Smooth muscle cell (in vitro differentiated cells): ENCODE results near the gene PCDH1. TPM values are rescaled to one million over a fixed set of nuclear protein-coding genes. Genes with fewer than 3 reads are reported as not detected.
A peak's percentile ranks its signal among the peaks of the same experiment; 100 is the strongest.

Source experiments
- DNase-seq: peaks from one replicate; lab custom pipeline; 2025; ENCODE audit not compliant: unreplicated experiment; lab: John Stamatoyannopoulos, UW
- H2AFZ ChIP-seq: fragments of 200-600 bp; sonication (generic); 2 replicates; pipeline ENCODE4 v1.6.0; 2016; ENCODE audit warnings: antibody characterized with exemption, low read depth, mild to moderate bottlenecking
- H3F3A ChIP-seq: fragments of 200-600 bp; sonication (generic); 2 replicates; pipeline ENCODE4 v1.6.0; 2017; ENCODE audit warnings: antibody characterized with exemption, low read depth
- H3K27ac ChIP-seq: fragments of 200-600 bp; sonication (generic); 2 replicates; pipeline ENCODE4 v1.5.1; 2016; ENCODE audit warnings: low read depth, mild to moderate bottlenecking
- H3K27me3 ChIP-seq: fragments of 200-600 bp; sonication (generic); 2 replicates; pipeline ENCODE4 v1.6.1; 2016; ENCODE audit warnings: low read depth, mild to moderate bottlenecking
- H3K36me3 ChIP-seq: fragments of 200-600 bp; sonication (generic); 2 replicates; pipeline ENCODE4 v1.5.1; 2016; ENCODE audit warnings: low read depth
- H3K4me1 ChIP-seq: fragments of 200-600 bp; sonication (generic); 2 replicates; pipeline ENCODE4 v1.5.1; 2016; ENCODE audit warnings: low read depth
- H3K4me2 ChIP-seq: fragments of 200-600 bp; sonication (generic); 2 replicates; pipeline ENCODE4 v1.6.0; 2016; ENCODE audit warnings: mild to moderate bottlenecking
- H3K4me3 ChIP-seq: fragments of 200-600 bp; sonication (generic); 2 replicates; pipeline ENCODE4 v1.5.1; 2016; ENCODE audit warnings: mild to moderate bottlenecking
- H3K79me2 ChIP-seq: fragments of 200-600 bp; sonication (generic); 2 replicates; pipeline ENCODE4 v1.6.0; 2016; ENCODE audit warnings: low read depth, mild to moderate bottlenecking
- H3K9ac ChIP-seq: fragments of 200-600 bp; sonication (generic); 2 replicates; pipeline ENCODE4 v1.6.0; 2016; ENCODE audit warnings: low read depth
- H3K9me3 ChIP-seq: fragments of 200-600 bp; sonication (generic); replicated peaks from 2 replicates; pipeline ENCODE4 v1.5.1; 2016; ENCODE audit warnings: low read depth
- H4K20me1 ChIP-seq: fragments of 200-600 bp; sonication (generic); 2 replicates; pipeline ENCODE4 v1.6.0; 2016; ENCODE audit warnings: low read depth
- WGBS: methylation state at CpG from one replicate; pipeline ENCODE4 v1.1.7; 2016; ENCODE audit warnings: low lambda C conversion rate; 5-methylcytosine and 5-hydroxymethylcytosine counted together
- polyA plus RNA-seq: library from polyadenylated mRNA; unstranded; fragments of >200 nt; fragmentation: Nextera tagmentation; extraction: Ambion mirVana; gene quantifications from 2 replicates; pipeline ENCODE4 v1.2.1, GENCODE V29; 2016
- total RNA-seq: library from RNA; depleted of rRNA; stranded (reverse); fragments of >200 nt; gene quantifications from 2 replicates; pipeline ENCODE4 v1.2.3, GENCODE V29; 2014
- TF ChIP-seq, protein P1 (sequence below): fragments of 200-600 bp; sonication (generic); IDR thresholded peaks from 2 replicates; pipeline ENCODE4 v1.5.1; 2017; ENCODE audit warnings: borderline replicate concordance, mild to moderate bottlenecking, antibody characterized with exemption; ENCODE audit not compliant: insufficient read depth, poor library complexity, severe bottlenecking

PCDH1 gene
- total and polyA plus RNA-seq, 2 experiments from 2014 or later: 2.5 to 14.7 TPM

DNA sequence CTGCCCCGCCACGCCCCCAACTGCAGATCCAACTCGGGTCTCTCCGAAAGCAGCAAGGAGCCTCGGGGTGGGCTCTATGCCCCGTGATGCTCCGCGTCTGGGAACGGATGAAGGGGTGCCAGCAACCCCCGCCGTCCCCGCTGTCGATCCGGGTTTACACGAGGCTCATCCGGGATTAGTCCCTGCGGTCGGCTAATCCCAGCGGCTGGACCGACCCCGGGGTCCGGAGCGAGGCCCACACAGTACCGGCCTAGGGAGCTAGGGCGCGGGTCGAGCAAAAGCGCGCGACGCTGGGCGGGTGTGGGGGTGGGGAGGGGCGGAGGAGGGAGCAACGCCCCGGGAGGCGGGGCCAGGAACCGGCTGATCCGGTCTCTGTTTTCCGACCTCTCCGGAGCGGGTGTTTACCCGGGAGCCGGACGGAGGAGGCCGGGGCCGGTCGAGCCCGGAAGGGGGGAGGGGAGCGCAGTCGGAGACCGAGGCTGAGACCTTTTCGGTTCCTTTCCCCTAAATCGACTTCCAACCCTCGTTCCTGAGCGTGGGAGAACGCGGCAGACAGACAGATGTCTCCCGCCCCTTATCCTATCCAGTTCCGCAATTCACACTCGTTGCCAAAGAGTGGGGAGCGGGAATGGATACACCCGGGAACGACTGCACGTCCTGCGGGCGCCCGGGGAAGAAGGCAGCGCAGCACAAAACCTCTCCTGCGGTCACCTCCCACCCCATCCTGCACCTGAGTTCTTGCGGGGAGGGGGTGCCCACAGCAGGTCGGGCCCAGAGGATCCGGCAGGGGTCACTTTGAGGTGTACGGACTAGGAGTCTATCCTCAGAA, 28.6 kb downstream of the PCDH1 start:
- H3K27me3 ChIP-seq: no peaks in the 10 kb centered on the region
- TF ChIP-seq, protein P1, sequence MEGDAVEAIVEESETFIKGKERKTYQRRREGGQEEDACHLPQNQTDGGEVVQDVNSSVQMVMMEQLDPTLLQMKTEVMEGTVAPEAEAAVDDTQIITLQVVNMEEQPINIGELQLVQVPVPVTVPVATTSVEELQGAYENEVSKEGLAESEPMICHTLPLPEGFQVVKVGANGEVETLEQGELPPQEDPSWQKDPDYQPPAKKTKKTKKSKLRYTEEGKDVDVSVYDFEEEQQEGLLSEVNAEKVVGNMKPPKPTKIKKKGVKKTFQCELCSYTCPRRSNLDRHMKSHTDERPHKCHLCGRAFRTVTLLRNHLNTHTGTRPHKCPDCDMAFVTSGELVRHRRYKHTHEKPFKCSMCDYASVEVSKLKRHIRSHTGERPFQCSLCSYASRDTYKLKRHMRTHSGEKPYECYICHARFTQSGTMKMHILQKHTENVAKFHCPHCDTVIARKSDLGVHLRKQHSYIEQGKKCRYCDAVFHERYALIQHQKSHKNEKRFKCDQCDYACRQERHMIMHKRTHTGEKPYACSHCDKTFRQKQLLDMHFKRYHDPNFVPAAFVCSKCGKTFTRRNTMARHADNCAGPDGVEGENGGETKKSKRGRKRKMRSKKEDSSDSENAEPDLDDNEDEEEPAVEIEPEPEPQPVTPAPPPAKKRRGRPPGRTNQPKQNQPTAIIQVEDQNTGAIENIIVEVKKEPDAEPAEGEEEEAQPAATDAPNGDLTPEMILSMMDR: no peak
- H3K4me1 ChIP-seq: peaks cover 24% of the 10 kb centered on the region
- 2% methylated on average over 54 of the region's 73 CpGs for WGBS
- peak overlapping the region; percentile 98 for H3K4me2 ChIP-seq
- H4K20me1 ChIP-seq: no peaks in the 10 kb centered on the region
- peak overlapping the region; percentile 49 for H3K9ac ChIP-seq
- peak overlapping the region; percentile 70 for H3K27ac ChIP-seq
- H3K4me3 ChIP-seq: peak overlapping the region; percentile 64
- peak; percentile 72 for DNase-seq
- no peaks in the 10 kb centered on the region for H3K9me3 ChIP-seq
- H2AFZ ChIP-seq: peak overlapping the region; percentile 82
- H3K79me2 ChIP-seq: no peaks in the 10 kb centered on the region
- no peaks in the 10 kb centered on the region for H3K36me3 ChIP-seq
- H3F3A ChIP-seq: peaks cover 7% of the 10 kb centered on the region

DNA sequence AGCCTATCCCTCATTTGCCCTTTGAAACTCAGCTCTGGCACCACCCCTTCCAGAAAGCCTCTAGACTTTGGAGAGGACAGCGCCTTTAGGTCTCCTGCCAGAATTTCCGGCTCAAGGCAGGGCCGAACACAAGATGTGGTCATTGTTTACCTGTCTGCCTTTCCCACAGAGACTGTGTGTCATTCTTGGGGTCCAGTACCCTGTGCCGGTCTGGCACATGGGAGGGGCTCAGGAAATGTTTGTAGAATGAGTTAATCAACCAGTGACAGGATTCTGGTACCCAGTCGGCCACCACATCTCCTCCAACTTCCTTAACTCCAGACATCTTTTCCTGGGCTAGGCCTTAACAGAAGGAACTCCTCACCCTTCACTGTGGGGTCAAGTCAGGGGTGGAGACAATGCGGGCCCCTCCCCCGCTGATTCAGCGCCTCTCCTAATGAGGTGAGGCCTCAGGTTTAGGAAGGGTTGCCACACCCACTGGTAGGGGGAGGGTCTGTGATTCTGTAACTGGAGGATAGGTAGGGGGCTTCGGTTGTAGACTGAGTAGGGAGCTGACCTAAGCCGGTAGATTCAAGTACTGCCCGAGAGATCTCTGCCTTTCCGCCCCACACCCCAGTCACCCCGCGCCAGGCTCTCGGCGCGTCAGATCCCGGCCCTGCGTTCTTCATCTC, 29.3 kb downstream of the PCDH1 start:
- Histone ChIP-seq H3K27me3 (no peaks in the 10 kb centered on the region), H3K4me1 (peaks cover 28% of the 10 kb centered on the region), H3K9ac (peak overlapping the region; percentile 49), H3K4me2 (peak overlapping the region; percentile 98), H3K36me3 (no peaks in the 10 kb centered on the region), H2AFZ (peak overlapping the region; percentile 82), H3K27ac (peak overlapping the region; percentile 70), H3F3A (peaks cover 7% of the 10 kb centered on the region), H4K20me1 (no peaks in the 10 kb centered on the region), H3K79me2 (no peaks in the 10 kb centered on the region), H3K4me3 (peak overlapping the region; percentile 64), H3K9me3 (no peaks in the 10 kb centered on the region)
- DNase-seq: no peak
- TF ChIP-seq, protein P1: no peak
- WGBS: 8% methylated on average over 19 of the region's 19 CpGs

DNA sequence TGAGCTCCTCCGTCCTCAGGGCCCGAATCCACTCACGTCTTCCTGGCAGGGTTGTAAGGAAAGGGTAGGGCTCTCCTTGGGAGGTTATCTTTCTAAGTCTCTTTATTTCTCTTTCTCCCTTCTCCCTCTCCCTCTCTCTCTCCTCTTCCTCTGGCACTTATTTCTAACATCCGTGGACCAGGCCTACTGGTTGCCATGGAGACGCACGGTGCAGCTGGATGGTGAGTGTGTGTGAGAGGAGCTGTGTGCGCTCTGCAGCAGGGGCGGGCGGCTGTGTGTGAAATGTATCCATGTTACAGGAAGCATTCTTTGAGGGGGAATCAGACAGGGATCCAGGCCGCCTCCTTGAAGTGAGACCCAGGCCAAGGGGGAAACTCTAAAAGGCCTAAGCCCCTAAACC, 32.2 kb downstream of the PCDH1 start:
- Histone ChIP-seq H3K9ac (no peak overlapping the region), H3K4me3 (no peak overlapping the region), H2AFZ (no peak overlapping the region), H4K20me1 (no peaks in the 10 kb centered on the region), H3K27ac (no peak overlapping the region), H3K4me1 (peaks cover 39% of the 10 kb centered on the region), H3K36me3 (no peaks in the 10 kb centered on the region), H3K9me3 (no peaks in the 10 kb centered on the region), H3K79me2 (no peaks in the 10 kb centered on the region), H3K4me2 (no peak overlapping the region), H3F3A (peaks cover 7% of the 10 kb centered on the region), H3K27me3 (no peaks in the 10 kb centered on the region)
- TF ChIP-seq, protein P1: no peak
- WGBS: 55% methylated on average over 10 of the region's 10 CpGs
- no peak for DNase-seq
